ENCODE measurements around the gene IFITM2.
A peak's percentile ranks its signal among the peaks of the same experiment; 100 is the strongest.

DNA sequence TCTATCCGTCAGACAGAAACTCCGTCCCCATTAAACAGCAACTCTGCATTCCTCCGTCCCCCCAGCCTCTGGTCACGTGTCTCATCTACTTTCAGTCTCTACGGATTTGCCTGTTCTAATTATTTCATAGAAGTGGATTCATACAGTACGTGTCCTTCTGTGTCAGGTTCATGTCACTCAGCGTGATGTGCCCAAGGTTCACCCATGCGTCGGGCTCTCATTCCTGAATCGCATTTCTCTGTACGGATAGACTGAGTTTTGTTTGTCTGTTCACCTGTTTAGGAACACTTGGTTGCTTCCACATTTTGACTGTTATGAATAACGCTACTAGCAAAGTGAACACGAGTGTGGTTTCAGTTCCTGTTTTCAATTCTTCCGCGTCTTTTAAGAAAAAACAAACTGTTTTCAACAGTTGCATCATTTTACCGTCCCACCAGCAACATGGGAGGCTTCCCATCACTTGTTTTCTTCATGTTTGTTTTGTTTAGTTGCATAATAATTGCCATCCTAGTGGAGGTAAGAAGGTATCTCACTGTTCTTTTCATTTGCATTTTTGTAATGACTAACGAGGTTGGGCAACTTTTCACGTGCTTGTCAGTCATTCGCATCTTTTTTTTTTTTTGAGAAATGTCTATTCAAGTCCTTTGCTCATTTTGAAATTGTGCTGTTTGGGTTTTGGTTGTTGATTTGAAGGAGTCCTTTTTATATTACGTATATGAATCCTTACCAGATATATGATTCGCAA, 38.3 kb upstream of the IFITM2 start:
- TF ChIP-seq, protein P1, sequence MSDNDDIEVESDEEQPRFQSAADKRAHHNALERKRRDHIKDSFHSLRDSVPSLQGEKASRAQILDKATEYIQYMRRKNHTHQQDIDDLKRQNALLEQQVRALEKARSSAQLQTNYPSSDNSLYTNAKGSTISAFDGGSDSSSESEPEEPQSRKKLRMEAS (IDR thresholded peaks at IDR 0.05; ENCODE audit: low read depth, low read length) = peak; percentile 45; the same call in 1 of the 2 replicates
- TF ChIP-seq, protein P2, sequence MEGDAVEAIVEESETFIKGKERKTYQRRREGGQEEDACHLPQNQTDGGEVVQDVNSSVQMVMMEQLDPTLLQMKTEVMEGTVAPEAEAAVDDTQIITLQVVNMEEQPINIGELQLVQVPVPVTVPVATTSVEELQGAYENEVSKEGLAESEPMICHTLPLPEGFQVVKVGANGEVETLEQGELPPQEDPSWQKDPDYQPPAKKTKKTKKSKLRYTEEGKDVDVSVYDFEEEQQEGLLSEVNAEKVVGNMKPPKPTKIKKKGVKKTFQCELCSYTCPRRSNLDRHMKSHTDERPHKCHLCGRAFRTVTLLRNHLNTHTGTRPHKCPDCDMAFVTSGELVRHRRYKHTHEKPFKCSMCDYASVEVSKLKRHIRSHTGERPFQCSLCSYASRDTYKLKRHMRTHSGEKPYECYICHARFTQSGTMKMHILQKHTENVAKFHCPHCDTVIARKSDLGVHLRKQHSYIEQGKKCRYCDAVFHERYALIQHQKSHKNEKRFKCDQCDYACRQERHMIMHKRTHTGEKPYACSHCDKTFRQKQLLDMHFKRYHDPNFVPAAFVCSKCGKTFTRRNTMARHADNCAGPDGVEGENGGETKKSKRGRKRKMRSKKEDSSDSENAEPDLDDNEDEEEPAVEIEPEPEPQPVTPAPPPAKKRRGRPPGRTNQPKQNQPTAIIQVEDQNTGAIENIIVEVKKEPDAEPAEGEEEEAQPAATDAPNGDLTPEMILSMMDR (IDR thresholded peaks at IDR 0.05; ENCODE audit: low read depth, low read length) = no peak
- TF ChIP-seq MYC (IDR thresholded peaks at IDR 0.05; ENCODE audit: low read depth, low read length) = peak; percentile 3; the same call in 1 of the 2 replicates
- peak; percentile 40 for TF ChIP-seq POLR2A (IDR thresholded peaks at IDR 0.05; ENCODE audit: extremely low read depth, insufficient read length)
